HG03135 (cell line): ENCODE measurements around the gene ZNF202.
"Not testable (repeated sequence)": the region's sequence is repeated elsewhere in the genome, so short reads cannot be mapped to it uniquely, and the experiment has no call there.

ENCODE experiments used
- ATAC-seq: cut with Tn5 transposase; IDR thresholded peaks from one replicate; pipeline ENCODE4 v1.9.1; 2021; ENCODE audit warnings: mild to moderate bottlenecking, moderate library complexity; ENCODE audit not compliant: unreplicated experiment

The ZNF202 gene

DNA sequence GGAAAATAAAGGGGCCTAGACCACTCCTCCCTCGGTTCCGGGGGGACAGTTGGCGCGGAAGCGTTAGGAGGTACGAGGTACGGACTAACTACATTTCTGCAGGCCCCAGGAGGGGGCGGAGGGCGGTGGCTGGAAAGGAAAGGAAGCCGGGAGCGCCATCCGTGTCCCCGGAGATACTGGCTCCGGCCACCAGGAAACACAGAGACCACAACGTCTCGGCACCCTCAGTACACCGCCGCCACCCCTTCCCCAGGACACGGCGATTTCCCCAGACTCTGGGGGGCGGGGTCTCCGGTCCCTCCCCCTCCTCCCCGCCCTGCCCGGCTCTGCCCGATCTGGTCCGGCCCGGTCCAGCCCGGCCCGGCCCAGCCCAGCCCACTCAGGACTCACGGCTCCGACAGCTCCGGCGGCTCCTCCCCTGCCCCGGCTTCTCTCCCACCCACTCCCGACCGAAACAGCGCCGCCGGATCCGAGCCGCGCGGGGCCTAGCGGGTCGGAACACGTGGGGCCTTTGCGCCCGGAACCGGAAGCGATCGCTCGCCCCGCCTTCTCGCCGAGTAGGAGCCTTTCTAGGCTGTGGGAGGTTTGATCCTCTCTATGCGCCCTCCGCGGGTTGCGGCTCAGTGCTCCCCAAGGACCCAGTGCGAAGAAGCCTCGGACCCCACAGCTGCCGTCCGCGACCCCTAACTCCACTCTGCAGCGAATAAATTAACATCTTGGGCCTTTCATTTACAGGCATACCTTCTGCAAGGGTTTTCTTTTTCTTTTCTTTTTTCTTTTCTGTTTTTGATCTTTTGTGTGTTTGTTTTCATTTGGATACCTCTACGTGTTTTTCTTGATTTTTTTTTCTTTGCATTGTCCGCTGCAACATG lies at the start of gene ZNF202:
ZNF202 (minus strand) TSS at position 502 of the 872 bp plus-strand sequence. CDS start 10,772 bp downstream, outside the sequence.
- ATAC-seq = peak; percentile 99

- ATAC-seq = no peak
These were observed 42.1 kb upstream of the ZNF202 start for GRCh38 chr11:123783536-123783935.

DNA sequence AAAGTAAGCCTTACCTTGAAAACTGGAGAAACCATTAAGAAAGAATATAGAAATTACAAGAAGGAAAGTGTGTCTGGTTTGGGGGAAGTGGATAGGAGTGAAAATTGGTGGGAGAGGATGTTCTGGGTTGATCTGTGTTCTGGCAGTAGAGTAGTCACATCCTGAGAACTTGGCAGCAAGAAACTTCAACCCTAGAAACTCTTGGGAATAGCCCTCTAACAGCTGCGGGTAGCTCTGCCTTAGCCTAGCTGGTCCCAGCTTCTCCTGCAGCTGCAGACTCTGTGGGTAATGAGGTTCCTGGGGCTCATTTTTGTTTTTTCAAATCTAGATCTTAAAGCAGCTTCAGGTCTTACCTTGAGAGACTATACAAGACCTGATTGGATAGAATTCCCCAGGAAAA lies 37.1 kb upstream of the ZNF202 start:
- no peak for ATAC-seq

GRCh38 chr11:123775715-123776549 lies 34.5 kb upstream of the ZNF202 start:
- no peak for ATAC-seq

- ATAC-seq = no peak
These were observed 33.8 kb upstream of the ZNF202 start for GRCh38 chr11:123775289-123775688.

- ATAC-seq = no peak
These were observed 32.5 kb upstream of the ZNF202 start for GRCh38 chr11:123773959-123774358.

- ATAC-seq = no peak
These were observed 31.6 kb upstream of the ZNF202 start for GRCh38 chr11:123773026-123773425.

DNA sequence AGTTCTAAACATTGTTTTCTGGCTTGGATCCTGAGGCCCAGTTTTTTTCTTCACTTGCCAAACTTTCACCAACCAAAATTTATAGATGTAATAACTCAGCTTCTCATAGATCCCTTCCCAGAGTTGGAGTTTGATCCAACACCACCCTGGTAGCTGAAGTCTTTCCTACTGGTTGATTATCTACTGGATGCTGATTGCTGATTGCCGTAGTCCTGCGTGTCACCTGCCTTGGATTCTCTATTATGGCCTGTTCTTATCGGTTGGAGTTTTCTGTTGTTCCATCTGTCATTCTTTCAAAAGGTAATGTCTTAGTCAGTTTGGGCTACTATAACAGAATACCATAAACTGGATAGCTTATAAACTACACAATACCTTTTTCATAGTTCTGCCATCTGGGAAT lies 30.2 kb upstream of the ZNF202 start:
- ATAC-seq = no peak

- ATAC-seq = no peak
These were observed 29.3 kb upstream of the ZNF202 start for GRCh38 chr11:123770712-123771111.

- no peak for ATAC-seq
These were observed 24.1 kb upstream of the ZNF202 start for GRCh38 chr11:123765601-123766000.

GRCh38 chr11:123762422-123762821 lies 21.0 kb upstream of the ZNF202 start:
- ATAC-seq = no peak

- ATAC-seq = peak; percentile 80
These were observed 19.4 kb upstream of the ZNF202 start for GRCh38 chr11:123760894-123761293.

GRCh38 chr11:123757976-123758375 lies 16.5 kb upstream of the ZNF202 start:
- no peak for ATAC-seq

- no peak for ATAC-seq
These were observed 14.4 kb upstream of the ZNF202 start for GRCh38 chr11:123755813-123756212.

GRCh38 chr11:123755344-123755743 lies 13.9 kb upstream of the ZNF202 start:
- ATAC-seq = no peak

GRCh38 chr11:123754101-123754568 lies 12.7 kb upstream of the ZNF202 start, which contains the start of gene OR6X1:
TSS of gene OR6X1 (minus strand) at chr11:123754518. CDS start at chr11:123754518, 0 bp downstream.
- no peak for ATAC-seq

DNA sequence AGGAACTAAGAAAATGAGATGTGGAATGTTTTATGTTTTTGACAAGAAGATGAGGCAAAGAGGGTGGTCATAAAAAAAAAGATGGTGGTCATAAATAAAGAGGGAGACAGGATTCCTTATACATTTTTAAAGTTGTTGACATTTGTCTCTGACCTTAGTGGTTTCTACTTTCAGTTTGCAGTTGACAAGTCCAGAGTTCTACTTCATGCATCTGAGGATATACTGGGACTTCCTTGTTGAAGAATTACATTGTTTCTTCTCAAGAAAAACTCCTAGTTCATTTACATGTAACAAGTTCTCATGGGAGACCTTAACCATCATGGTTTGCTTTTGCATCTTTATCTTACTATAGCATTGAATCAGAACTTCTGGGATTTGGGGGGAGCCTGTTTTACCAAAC lies 11.7 kb upstream of the ZNF202 start:
- no peak for ATAC-seq

DNA sequence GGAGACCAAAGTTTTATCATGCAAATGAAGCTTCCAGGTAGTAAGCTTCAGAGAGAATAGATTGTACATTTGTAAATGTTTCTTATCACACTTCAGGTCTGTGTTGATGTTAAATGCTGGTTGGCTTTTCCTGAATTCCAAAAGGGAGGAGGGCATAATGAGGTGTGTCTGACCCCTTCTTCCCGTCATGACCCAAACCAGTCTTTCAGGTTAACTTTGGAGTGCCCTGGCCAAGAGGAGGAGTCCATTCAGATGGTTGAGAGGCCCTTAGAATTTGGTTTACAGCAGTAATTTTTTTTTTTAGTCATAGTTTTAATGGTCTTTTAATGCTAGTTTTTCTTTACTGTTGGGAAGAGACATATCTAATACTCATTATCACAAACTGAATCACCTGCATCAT lies 10.3 kb upstream of the ZNF202 start:
- no peak for ATAC-seq

GRCh38 chr11:123748349-123748748 lies 6.9 kb upstream of the ZNF202 start:
- ATAC-seq = not testable (repeated sequence)

DNA sequence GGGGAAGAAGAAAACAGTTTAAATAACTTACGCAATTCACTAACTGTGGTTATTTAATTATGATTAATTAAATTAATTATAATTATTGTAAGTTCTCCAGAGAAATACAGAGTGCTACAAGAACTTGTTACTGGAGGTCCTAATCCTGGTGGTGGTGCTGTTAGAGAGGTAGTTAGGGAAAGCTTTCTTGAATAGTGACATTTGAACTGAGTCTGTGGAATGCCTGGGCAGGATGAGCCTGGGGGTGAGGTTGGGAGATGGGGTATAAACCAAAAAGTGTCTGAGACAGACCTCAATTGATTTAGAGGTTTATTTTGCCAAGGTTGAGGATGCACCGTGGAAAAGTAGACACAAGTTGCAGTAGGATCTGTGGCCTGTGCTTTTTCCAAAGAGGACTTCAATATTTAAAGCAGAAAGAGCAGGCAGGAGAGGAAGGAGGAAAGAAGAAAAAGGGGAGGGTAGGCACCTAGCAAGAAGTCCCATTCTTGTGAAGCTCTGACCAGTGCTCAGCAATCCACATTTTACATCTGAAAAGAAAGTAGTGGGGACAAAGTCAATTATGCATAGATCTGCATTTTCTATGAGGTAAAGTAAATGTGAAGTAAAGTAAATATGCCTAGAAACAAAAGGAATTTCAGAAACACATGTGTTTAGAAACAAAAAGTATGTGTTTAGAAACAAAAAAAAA lies 4.4 kb upstream of the ZNF202 start:
- no peak for ATAC-seq

DNA sequence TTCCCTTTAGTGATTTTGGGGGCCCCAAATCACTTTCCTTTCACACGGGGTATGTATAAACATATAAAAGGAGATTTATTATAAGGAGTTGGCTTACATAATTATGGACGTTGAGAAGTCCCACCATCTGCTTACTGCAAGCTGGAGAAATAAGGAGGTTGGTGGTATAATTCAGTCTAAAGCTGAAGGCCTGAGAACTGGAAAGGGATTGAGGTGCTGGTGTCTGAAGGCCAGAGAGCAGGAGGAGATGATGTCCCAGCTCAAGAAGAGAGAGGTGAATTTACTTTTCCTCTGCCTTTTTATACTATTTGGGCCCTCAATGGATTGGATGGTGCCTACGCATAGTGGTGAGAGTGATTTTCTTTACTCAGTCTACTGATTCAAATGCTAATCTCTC lies 1.3 kb upstream of the ZNF202 start:
- no peak for ATAC-seq
